ENCODE measurements around the gene SPPL3.
"Not testable (repeated sequence)": the region's sequence is repeated elsewhere in the genome, so short reads cannot be mapped to it uniquely, and the experiment has no call there.

The SPPL3 gene

GRCh38 chr12:120903412-120904196 is 554 bp downstream of the SPPL3 start:
- DNase-seq (ENCODE audit: low read depth), result peak; percentile 17
- TF ChIP-seq CTCF (IDR thresholded peaks at IDR 0.05; ENCODE audit: low read length, missing control alignments), result no peak
- H3K4me3 ChIP-seq (replicated peaks; ENCODE audit: low read depth, low read length), result peak overlapping the region; percentile 86

- no peak for DNase-seq (ENCODE audit: low read depth)
- H3K4me3 ChIP-seq (replicated peaks; ENCODE audit: low read depth, low read length), result peak overlapping the region; percentile 86
- no peak for TF ChIP-seq CTCF (IDR thresholded peaks at IDR 0.05; ENCODE audit: low read length, missing control alignments)
Measured at GRCh38 chr12:120902846-120903411, 1.2 kb downstream of the SPPL3 start.

GRCh38 chr12:120901818-120902217 is 2.3 kb downstream of the SPPL3 start:
- no peak for DNase-seq (ENCODE audit: low read depth)
- H3K4me3 ChIP-seq (replicated peaks; ENCODE audit: low read depth, low read length), result no peak overlapping the region
- TF ChIP-seq CTCF (IDR thresholded peaks at IDR 0.05; ENCODE audit: low read length, missing control alignments), result no peak

- H3K4me3 ChIP-seq (replicated peaks; ENCODE audit: low read depth, low read length); DNase-seq (ENCODE audit: low read depth): not testable (repeated sequence)
Measured at GRCh38 chr12:120901101-120901500, 3.1 kb downstream of the SPPL3 start.

- no peak for DNase-seq (ENCODE audit: low read depth)
- no peak overlapping the region for H3K4me3 ChIP-seq (replicated peaks; ENCODE audit: low read depth, low read length)
- TF ChIP-seq CTCF (IDR thresholded peaks at IDR 0.05; ENCODE audit: low read length, missing control alignments), result no peak
Measured at GRCh38 chr12:120895532-120895931, 8.6 kb downstream of the SPPL3 start.

- no peak for DNase-seq (ENCODE audit: low read depth)
- H3K4me3 ChIP-seq (replicated peaks; ENCODE audit: low read depth, low read length), result no peak overlapping the region
Measured at GRCh38 chr12:120892265-120892664, 11.9 kb downstream of the SPPL3 start.

GRCh38 chr12:120890963-120891362 is 13.2 kb downstream of the SPPL3 start:
- DNase-seq (ENCODE audit: low read depth), result no peak
- no peak for TF ChIP-seq CTCF (IDR thresholded peaks at IDR 0.05; ENCODE audit: low read length, missing control alignments)
- no peak overlapping the region for H3K4me3 ChIP-seq (replicated peaks; ENCODE audit: low read depth, low read length)

More at GRCh38 chr12:120892265-120892664, 11.9 kb downstream of the SPPL3 start:
- TF ChIP-seq CTCF (IDR thresholded peaks at IDR 0.05; ENCODE audit: low read length, missing control alignments), result no peak

Data from fibroblast of pulmonary artery (primary cell).